ENCODE measurements around the gene LDB2.
"Not testable (repeated sequence)": the region's sequence is repeated elsewhere in the genome, so short reads cannot be mapped to it uniquely, and the experiment has no call there.

LDB2 gene

GRCh38 chr4:16590797-16591196 lies 307.6 kb downstream of the LDB2 start:
- no peak for FAIRE-seq

DNA sequence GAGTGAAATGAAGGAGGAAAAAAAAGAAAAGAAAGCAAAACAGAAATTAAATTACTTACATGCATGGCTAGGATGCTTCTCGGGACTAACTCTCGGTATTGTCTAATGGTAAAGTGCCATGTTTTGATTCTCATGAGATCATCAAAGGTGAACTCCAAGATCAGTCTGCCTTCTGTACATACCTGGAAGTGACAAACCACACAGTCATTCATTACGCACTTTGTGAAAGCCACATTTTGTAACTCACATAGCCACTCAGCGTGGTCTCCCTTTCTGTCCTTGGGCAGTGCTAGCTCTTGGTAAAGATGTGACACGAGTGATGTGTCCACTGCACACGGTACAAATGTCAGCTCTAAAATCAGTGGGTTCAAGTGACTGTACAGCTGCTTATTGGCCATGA lies 309.8 kb downstream of the LDB2 start:
- no peak for FAIRE-seq

DNA sequence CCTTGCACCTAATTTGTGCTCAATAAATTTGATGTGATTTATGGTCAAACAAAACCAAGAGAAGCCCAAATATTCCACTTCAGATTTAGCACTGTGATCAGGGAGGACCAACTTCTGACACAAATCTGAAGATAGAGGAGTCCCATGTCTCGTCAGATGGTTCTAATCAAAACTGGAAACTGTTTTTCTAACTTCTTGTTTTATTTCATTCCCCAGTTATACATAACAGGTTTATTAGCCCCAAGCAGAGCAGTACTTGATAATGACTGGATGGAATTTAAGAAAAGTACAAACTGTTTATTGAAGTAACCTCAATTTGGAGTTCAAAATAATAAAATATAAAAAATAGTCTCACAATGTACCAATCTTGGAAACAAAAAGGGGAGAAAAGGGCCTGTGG lies 310.3 kb downstream of the LDB2 start:
- no peak for FAIRE-seq

- no peak for FAIRE-seq
Measured at GRCh38 chr4:16585053-16585452, 313.4 kb downstream of the LDB2 start.

- no peak for FAIRE-seq
Measured at GRCh38 chr4:16583764-16584163, 314.7 kb downstream of the LDB2 start.

DNA sequence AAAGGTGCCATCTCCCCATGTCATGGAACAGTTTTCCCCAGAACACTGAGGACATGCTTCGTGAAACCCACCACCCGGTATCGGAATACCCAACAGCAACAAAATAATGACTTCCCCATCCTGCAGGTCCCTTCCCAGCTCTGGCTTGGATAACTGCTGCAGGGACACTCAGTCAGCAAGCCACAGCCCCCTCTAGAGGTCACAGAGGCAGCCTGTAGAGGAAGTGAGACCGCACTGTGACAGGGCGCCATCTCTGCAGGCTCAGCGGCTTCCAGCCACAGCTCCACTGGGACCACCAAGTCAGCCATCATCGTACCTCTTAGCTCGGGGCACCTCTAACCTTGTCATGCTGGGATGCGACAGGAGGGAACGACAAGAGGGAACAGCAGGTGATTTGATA lies 315.9 kb downstream of the LDB2 start:
- no peak for FAIRE-seq

DNA sequence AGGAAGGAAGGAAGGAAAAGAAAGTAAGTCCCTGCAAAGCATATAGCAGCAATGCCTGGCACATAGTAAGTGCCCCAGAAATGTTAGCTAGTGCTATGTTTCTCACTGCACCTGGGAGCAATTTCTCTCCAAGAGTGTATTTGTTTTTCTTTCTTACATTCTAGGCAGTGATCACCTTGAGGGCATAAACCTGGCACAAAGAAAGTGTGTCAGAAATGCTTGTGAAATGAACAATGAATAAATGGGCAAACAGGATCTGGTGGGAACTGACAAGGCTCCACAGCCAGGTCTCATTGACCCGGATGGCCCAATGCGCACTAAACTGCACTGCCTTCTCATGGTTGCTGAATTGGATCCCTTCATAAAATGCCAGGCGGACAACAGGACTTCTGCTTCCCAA lies 316.4 kb downstream of the LDB2 start:
- no peak for FAIRE-seq

DNA sequence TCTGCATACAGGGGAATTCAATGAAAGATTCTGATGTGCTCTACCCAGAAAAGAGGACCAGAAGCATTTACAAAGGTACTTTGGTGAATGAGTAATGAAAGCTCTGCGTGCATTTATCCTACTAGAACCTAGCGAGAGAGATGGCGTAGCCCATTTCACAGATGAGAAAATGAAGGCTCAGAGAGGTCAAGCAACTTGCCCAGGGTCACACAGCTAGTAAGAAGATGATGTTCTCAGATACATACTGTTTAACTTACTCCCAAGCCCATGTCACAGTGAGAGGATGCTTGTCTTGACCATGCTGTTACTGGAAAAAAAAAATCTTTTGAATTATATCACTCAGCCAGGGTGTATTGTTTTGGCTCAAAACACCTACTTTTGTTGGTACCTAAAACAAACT lies 317.3 kb downstream of the LDB2 start:
- FAIRE-seq: no peak

DNA sequence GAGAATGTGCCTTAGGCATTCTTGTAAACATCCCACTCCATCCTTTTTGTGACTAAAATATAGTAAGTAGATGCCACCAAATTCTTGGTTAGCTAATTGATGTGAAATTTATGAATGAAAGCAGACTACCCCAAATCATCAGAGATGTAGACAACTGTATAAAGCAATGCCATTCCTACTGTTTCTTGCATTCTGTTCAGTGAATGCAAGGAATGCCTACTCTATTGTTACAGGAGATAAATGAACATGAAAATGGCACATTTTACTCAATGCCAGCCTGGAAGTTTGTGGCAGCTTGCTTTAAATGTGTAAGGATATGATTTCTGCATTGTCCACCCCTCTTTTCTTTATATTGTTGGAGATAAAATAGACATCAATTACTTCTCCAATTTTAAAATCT lies 317.9 kb downstream of the LDB2 start:
- no peak for FAIRE-seq

DNA sequence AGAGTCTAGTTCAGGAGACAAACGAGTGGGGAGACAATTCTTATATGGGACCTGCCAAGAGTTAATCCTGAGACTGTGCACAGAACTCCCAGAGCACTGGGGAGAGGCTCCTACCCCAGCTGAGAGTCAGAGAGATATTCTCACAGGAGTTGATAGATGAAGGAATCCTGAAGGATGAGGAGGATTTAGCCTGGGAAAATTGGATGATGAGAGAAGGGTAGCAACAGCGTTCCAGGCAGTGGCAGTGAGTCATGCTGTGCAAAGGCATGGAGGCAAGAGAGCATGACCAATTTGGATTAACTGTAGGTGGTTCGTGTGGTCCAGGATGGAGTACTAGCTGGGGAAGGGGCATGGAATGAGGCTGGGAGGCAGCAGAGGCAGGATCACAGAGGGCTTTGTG lies 318.6 kb downstream of the LDB2 start:
- no peak for FAIRE-seq

DNA sequence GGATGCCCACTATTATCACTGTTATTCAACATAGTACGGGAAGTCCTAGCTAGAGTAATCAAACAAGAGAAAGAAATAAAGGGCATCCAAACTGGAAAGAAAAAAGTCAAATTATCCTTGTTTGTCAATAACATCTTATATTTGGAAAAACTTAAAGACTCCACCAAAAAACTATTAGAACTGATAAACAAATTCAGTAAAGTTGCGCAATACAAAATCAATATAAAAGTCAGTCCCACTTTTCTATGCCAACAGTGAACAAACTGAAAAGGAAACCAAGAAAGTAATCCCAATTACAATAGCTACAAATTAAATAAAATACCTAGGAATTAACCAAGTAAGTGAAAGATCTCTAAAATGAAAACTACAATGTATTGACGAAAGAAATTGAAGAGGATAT lies 321.3 kb downstream of the LDB2 start:
- no peak for FAIRE-seq

DNA sequence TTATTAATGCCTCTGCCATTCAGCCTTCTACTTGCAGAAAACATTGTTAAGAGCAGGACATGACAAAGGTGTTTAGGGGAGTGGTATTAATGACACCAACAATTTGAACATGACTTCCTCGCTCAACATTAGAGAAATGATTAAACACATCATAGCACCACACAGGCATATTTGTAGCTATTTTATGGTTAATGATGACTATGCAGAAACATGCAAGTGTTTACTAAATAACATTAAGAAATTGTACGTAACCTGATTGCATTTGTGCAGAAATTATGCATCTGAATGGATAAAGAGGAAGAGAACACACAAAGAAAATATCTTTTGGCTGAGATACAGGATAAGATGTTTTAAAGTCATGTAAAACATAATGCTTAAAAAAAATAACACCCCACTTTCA lies 323.5 kb downstream of the LDB2 start:
- FAIRE-seq: no peak

DNA sequence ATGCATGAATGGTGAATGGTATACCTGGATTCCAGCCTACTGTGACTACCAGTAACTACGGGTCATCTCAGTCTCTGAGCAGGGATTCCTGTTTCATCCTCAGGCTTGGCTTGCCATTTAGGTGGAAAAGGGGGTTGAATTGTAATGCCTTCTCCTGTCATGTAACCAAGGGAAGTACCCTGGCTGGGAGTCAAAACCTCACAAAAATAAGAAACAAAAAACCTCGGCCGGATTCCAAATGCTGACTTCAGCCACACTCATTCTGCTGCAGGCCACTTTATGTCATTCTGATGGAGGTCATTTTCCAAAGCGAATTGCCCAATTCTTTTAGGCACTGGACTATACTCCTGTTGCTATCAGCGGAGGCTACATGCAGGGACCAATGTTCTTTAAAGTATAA lies 324.7 kb downstream of the LDB2 start:
- FAIRE-seq: no peak

DNA sequence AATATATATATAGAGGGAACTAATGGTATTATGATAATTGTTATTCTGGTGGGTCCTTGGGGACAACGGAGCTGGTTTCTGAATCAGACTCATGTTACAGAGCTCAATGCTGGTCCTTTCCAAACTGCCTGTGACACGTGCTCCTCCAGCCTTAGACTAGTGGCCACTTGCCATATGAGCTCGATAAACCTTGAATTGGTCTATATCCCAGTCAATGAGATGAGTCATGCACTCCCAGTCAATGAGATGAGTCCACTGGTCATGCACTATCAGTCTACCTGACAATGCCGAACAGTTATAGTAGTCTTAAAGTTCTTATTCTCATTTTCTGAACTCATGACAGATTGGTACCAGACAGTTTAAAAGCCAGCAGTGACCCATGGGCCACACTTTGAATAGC lies 325.2 kb downstream of the LDB2 start:
- FAIRE-seq: no peak

- FAIRE-seq: no peak
Measured at GRCh38 chr4:16572631-16573030, 325.8 kb downstream of the LDB2 start.

DNA sequence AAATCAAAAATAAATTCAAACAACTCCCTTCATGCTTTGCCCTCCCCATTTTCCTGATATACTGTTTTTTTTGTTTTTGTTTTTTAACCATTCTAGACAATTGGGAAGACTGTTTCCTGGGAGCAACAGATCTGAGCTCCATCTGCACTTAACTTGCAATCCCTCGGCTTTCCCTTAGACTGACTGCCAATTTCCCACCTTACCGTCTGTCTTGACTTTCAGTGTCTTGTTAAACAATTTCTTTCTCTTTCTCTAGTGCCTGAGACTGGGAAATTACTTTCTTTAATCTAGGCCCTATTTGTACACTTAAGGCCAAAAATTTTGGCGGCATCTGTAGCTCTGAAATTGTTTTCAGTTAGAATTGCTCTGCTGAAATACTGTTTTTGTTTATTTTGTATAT lies 326.3 kb downstream of the LDB2 start:
- FAIRE-seq: no peak

DNA sequence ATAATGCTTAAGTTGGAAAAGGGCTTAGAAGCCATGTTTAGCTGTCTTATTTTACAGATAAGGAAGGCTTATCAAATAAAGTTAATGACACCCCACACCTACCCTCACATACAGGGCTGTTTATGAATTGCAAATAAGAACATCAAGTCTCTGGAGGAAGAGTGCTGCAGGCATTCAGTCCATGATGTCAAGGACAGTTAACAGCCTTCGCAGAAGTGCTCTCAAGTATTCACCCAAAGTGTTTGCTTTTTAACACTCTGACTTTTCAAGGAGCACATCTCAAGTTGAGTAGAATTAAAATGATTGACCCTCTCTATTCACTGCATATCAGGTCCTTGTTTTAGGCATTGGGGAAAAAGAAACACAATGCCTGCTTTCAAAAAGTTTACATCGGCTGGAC lies 328.7 kb downstream of the LDB2 start:
- FAIRE-seq: no peak

GRCh38 chr4:16557316-16557715 lies 341.1 kb downstream of the LDB2 start:
- not testable (repeated sequence) for FAIRE-seq

- no peak for FAIRE-seq
Measured at GRCh38 chr4:16555156-16555555, 343.3 kb downstream of the LDB2 start.

- FAIRE-seq: no peak
Measured at GRCh38 chr4:16550531-16550930, 347.9 kb downstream of the LDB2 start.

DNA sequence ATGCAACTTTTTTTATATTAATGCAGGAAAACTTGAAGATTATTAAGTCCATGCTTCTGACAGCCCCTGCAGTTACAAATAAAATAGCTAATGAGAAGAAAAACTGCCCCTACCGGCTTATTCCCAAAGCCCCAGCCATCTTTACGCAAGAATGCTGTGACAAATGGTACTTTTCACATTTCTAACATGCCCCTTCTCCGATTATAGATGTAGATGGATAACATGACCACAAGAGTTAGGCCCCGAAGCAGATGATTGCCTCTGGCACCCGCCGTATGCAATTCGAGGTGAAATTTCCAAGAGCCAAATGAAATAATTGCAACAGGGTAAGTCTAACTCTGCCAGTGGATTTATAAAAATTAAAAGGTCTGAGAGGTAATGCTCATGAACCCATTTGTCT lies 352.8 kb downstream of the LDB2 start:
- FAIRE-seq: no peak

GRCh38 chr4:16544869-16545268 lies 353.6 kb downstream of the LDB2 start:
- FAIRE-seq: no peak

DNA sequence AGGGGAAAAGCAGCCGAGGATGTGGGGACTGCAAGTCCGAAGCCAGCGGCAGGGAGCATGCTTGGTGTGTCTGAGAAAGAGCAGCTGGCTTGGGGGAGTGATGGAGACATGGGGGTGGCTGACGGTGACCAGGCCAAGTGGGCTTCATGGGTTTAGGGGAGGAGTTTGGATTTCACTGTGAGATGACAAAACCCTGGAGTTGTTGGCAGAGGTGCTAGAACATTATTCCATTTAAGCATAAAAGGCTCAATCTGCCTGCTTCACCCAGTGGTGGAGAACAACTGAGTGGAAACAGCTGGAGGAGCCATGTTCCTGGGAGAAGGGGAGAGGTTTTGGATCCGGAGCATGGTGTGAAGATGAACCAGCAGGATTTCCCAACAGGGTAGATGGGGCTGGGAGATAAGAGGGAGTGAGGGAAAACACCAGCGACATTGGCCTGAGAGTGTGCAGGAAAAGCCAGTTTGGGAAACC lies 354.2 kb downstream of the LDB2 start:
- no peak for FAIRE-seq

GRCh38 chr4:16537926-16538325 lies 360.5 kb downstream of the LDB2 start:
- FAIRE-seq: no peak

DNA sequence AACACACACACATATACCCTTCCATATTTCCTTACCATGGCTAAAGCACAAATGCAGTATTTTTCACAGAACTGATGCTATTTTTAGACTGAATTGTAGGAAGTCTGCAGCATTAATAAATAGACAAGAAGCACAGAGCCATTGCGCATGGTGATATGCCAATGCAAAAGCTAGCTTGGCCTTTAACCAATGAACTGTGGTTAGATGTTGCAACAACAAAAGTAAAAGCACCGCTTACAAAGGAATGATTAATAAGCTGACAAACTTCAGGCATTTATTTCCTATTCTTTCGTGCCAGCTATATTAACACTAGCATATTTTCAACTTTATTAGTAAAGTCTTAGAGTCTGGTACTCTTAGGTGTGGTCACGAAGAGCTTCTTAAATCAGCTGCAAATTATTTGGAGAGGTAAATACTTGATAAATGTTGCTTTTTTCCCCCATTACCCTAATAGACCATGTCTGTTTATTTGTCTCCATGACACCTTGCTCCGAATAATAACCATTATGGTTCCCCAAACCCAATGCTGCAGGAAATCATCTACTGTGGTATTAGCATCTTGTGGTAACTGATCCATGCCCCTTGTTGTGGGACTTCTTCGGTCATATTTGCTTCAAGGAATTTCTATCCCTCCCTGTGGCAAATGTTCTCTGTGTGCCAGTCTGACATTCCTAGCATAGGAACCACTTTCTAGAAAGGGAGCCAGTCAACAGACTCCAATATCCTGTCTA lies 366.0 kb downstream of the LDB2 start:
- FAIRE-seq: no peak

All from TTC549 (cell line).